HG03060 (cell line): Measurements from ENCODE around the gene UBE2O.

ENCODE experiments used
- ATAC-seq: cut with Tn5 transposase; IDR thresholded peaks from one replicate; pipeline ENCODE4 v1.9.1; 2021; ENCODE audit warnings: low read depth, moderate number of reproducible peaks; ENCODE audit not compliant: unreplicated experiment

UBE2O gene

DNA sequence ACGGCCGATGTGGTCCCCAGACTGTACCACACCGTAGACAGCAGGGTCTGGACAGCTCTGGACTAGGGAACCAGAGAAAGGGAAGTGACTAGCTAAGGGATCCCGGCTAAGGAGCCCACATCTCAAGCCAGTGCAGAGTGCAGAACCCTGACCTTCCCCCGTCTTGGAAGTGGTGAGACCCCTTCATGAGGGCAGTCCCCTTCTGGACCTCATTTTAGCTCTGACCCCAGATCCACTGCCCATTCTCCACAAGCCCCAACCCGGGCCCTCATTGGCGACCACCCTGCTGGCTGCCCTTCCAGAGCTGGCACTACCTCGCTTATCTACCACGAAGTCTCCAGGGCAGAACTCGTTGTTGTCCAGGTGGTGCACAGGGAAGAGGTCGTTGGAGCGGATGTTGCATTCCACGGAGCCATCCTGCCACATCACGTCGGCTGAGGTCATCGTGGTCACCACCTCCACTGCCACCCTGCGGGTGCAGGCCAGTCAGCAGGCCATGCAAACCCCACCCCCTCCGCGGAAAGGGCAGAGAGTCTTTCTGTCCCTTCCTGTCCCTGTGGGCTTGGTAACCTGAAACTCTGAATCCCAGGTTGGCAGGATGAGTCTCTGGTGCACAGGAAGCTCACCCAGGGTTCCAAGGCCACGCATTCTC, 54.3 kb downstream of the UBE2O start:
- no peak for ATAC-seq

- no peak for ATAC-seq
These were observed 55.0 kb downstream of the UBE2O start for GRCh38 chr17:76397687-76398522.

- no peak for ATAC-seq
These were observed 55.8 kb downstream of the UBE2O start for GRCh38 chr17:76397184-76397583.

DNA sequence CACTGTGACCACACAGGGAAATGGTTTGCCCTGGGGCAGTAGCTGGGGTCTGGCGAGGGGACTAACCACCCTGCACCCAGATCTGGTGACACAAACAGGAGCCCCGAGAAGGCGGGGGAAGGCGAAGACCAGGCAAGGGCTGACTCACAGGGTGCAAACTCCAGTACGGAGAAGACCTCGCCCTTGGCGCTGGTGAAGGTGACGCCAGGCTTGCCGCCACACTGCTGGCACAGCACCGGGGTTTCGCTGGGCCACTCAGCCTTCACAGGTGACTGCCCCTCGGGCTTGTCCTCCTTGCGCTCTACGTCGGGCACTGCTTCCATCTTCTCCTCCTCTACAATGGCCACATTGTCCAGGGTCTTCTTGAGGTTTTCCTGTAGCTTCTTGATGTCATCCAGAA, 57.0 kb downstream of the UBE2O start:
- no peak for ATAC-seq

DNA sequence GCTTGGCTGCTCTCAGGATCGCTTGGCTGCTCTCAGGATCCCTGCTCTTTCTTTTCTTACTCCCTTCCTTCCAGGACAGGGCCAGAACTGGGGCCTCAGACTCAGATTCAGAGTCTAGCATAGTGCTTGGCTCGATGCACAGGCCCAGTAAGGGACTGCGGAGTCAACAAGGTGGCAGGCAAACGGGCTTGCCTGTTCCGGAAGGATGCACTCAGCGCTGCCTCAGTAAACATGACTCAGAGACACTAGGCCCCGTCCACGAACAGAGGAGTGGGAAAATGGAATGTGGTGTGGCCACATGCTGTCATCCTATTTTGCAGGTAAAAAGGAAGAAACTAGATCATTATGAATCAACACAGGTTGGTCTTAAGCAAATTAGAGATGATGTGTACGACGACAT, 58.8 kb downstream of the UBE2O start:
- ATAC-seq, result no peak

GRCh38 chr17:76391200-76391715, 61.7 kb downstream of the UBE2O start:
- no peak for ATAC-seq

DNA sequence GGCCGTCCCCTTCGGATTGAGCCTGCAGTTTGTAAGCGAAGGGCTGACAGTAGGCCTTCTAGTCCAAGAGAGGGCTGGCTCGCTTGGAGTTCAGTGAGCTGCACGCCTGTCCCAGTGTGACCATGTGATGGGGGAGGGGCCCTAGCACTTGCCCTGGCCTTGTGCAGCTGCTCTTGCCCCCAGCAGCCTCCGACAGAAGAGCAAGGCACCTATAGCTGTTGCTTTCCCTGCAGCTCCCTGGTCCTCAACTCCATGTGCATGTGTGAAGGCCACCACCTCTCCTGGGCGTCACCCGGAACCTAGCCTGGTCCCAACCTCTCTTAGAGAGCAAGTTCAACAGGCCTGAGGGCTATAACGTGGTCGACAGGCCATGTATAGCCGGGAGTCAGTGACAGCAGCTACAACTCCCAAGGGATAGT, 62.9 kb downstream of the UBE2O start:
- no peak for ATAC-seq

GRCh38 chr17:76388966-76389888, 63.7 kb downstream of the UBE2O start:
- ATAC-seq, result no peak

GRCh38 chr17:76386966-76387765, 65.8 kb downstream of the UBE2O start:
- ATAC-seq, result no peak

DNA sequence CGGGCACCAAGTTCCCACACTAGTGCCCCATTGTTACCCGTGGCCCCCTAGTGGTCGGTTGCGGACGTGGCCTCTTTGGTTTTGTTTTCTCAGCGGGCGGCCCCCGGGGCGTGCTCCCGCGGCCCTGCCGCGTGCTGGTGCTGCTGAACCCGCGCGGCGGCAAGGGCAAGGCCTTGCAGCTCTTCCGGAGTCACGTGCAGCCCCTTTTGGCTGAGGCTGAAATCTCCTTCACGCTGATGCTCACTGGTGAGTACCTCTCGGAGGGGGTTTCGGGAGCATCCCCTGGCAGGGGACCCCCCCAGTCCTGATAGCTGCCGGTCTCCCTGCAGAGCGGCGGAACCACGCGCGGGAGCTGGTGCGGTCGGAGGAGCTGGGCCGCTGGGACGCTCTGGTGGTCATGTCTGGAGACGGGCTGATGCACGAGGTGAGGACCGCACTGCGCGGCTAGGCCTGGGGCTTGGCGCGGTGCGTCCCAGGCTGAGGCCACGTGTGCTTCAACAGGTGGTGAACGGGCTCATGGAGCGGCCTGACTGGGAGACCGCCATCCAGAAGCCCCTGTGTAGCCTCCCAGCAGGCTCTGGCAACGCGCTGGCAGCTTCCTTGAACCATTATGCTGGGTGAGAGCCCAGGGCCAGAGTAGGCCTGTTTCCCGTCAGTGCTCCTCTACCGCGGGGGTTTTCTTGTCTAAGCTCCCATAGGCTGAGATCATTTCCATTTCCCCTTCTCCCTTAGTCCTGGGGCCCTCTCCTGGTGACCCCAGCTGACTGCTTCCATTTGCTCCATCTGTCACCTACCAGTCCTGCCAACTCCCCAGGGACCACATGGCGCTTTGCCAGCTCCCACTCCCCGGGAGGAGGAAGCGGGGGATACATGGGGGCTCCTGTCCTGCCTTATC, 66.8 kb downstream of the UBE2O start:
- no peak for ATAC-seq

GRCh38 chr17:76384987-76385891, 67.7 kb downstream of the UBE2O start:
- ATAC-seq, result no peak

GRCh38 chr17:76384222-76384986, 68.5 kb downstream of the UBE2O start, which contains the start of gene SPHK1:
Gene SPHK1, plus strand, starts transcription at chr17:76384609. Its CDS starts 1,036 bp downstream, at chr17:76385645.
- ATAC-seq, result no peak

DNA sequence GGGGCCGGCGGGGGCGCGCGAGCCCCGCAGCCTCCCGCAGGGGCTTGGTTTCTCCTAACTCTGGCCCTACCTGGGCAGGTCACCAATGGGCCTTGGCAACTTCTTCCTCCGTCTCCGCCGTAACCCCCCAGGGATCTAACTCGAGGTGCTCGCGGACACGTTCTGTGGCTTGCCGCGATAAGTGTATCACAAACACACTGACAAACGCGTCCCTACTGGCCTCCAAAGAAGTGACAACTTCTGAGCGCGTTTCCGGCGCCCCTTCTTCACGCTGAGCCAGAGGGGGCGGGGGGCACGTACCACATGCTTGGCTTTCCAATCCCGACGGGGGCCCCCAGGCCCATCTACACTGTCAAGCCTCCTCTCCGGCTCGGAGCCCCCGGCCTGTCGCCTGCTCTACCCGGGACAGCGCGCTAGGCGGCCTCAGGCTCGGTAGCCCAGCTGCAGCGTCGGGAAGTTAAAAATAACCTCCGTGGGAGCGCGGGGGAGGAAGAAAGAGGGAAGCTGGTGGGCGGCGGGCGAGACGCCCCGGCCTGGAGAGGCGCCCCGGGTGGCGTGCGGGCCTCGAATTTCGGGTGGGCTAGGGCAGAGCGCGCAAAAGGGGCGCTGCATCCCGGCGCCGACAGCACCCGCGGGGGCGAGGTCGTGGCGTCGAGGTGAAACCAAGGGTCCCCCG, 69.3 kb downstream of the UBE2O start:
- no peak for ATAC-seq

DNA sequence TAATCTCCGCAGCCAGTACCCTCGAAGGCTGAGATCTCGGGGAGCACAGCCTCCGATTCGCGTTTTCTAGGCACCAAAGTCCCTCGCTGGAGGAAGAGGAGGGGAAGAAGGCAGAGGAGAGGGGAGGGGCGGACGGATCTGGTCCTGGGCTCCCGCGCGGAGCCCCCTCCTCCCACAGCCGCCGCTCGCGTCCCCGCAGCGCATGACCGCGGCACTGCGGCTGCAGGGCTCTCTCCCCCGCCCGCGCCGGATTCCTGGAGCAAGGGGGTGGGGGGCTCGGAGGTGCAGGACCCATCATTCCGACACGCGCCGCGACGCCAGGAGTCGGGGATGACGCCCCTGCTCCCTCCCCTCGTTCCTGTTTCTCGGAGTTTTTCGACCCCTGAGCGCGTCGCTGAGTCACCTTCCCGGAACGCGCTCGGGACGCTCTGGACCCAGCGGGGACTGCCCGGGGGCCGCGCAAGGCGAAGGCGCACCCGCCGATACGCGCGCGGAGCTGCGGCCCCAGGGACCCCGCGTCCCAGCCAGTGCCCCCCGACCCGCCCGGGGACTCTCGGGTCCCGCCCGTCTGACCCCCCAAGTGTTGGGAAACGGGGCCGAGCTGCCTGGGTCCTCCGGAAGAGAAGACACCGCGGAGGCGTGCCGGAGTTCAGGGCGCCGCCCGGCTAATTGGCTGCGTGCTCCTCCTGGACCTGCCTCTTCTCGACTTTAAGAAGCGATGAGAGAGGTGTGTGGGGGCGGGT, 70.0 kb downstream of the UBE2O start:
- ATAC-seq, result no peak

DNA sequence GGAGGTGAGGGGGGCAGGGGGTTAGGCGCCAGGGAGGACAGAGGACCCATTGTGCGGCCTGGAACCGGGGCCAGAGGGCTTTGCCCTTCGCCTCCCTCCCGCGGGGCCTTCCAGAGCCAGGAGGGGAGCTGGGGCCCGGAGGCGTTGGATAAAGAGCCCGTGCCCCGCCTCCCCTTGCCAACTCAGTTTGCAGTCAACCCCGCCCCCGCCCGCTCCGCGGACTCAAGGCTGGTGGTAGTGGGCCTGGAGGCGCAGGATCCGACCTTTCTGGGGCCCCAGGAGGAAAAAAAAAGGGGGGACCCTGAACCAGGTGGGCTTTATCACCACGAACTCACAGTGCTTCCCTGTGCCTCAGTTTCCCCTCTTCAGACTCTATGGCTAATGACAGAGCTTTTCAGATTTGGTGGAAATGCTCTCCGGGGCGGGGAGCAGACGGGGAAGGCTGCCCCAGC, 70.6 kb downstream of the UBE2O start:
- no peak for ATAC-seq
